ENCODE measurements around the gene MAP3K20.
"Not testable (repeated sequence)": the region's sequence is repeated elsewhere in the genome, so short reads cannot be mapped to it uniquely, and the experiment has no call there.

The MAP3K20 gene

DNA sequence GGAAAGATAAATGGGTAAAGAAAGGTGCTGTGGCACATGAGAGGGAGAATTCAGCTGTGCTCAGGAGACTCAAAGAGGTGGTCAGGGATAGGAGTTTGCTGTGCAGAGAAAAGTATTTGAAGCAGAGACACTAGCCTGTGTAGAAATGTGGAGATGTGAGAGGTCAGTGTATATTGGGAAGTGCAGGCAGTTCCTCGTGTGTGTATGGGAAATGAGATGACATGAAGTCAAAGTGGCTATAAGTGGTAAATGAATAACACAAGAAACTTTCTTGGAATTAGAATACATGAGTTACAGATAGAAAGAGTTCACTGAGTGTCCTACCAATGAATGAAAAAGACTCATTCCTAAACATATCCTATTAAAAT, 11.6 kb downstream of the MAP3K20 start:
- no peak overlapping the region for H3K4me3 ChIP-seq (ENCODE audit: low read depth, low read length)
- TF ChIP-seq, protein P1, sequence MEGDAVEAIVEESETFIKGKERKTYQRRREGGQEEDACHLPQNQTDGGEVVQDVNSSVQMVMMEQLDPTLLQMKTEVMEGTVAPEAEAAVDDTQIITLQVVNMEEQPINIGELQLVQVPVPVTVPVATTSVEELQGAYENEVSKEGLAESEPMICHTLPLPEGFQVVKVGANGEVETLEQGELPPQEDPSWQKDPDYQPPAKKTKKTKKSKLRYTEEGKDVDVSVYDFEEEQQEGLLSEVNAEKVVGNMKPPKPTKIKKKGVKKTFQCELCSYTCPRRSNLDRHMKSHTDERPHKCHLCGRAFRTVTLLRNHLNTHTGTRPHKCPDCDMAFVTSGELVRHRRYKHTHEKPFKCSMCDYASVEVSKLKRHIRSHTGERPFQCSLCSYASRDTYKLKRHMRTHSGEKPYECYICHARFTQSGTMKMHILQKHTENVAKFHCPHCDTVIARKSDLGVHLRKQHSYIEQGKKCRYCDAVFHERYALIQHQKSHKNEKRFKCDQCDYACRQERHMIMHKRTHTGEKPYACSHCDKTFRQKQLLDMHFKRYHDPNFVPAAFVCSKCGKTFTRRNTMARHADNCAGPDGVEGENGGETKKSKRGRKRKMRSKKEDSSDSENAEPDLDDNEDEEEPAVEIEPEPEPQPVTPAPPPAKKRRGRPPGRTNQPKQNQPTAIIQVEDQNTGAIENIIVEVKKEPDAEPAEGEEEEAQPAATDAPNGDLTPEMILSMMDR (IDR thresholded peaks at IDR 0.05; ENCODE audit: low read depth, low read length, missing control alignments) = no peak
- DNase-seq (ENCODE audit: low read depth) = no peak

DNA sequence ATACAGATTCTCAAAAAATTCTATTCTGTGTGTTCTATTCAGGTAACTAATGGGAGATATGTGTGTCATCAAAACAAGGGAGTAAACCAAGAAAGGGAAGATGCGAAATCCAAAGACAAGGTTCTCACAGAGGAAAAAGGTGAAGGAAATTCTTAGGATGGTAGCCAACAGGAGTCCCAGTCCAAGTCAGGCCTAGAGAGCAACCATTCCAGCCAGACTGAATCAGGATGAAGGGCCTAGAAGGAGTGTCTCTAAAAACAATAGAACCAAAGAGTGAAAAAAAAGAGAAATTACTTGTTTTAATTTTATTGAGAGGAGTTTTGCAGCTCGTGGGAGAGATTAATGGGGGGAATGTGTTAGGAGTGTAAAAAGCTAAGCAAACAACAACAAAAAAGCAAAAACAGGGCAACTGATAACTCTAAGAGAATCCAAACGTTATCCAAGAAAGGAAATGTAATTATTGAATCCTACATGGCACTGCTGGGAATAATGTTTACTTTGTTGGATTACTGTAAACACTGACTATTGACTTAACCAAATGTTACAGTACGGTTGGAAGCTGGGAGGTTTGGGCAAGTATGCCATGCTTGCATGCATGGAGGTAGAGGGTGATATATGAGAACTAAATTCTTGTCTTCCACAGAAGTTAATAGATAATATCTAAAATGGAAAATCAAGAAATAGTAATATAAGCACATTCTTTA, 12.3 kb downstream of the MAP3K20 start:
- no peak for DNase-seq (ENCODE audit: low read depth)
- H3K4me3 ChIP-seq (ENCODE audit: low read depth, low read length) = no peak overlapping the region
- TF ChIP-seq, protein P1 (IDR thresholded peaks at IDR 0.05; ENCODE audit: low read depth, low read length, missing control alignments) = no peak

DNA sequence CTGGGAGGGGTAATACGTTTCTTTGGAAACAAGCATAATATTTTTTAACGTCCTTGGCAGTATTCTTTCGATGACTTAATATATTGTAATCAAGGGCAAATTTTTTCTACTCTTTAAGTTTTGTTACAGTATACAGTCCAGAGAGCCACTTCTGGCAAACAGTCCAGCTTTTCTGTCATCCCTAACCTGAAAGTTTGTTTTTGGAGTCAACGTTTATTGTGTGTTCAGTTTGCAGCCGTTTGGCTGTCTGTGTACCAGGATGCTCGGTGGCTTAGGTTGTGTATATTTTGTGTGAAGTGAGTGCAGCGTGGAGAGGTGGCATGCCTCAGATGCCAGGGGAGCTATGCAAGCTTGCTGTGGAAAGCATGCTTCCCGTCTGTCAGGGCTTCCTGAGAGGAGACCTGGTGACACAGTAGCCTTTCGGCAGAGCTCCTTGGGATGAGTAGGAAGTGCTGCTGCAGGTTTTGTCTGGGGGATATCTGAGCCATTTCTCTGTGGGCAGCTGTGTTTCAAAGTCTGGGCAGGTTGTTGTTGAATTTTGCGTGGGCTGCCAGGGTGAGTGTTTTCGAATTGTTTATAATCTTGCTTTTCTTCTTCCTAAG, 14.7 kb downstream of the MAP3K20 start:
- H3K4me3 ChIP-seq (ENCODE audit: low read depth, low read length) = no peak overlapping the region
- TF ChIP-seq, protein P1 (IDR thresholded peaks at IDR 0.05; ENCODE audit: low read depth, low read length, missing control alignments) = no peak
- no peak for DNase-seq (ENCODE audit: low read depth)

DNA sequence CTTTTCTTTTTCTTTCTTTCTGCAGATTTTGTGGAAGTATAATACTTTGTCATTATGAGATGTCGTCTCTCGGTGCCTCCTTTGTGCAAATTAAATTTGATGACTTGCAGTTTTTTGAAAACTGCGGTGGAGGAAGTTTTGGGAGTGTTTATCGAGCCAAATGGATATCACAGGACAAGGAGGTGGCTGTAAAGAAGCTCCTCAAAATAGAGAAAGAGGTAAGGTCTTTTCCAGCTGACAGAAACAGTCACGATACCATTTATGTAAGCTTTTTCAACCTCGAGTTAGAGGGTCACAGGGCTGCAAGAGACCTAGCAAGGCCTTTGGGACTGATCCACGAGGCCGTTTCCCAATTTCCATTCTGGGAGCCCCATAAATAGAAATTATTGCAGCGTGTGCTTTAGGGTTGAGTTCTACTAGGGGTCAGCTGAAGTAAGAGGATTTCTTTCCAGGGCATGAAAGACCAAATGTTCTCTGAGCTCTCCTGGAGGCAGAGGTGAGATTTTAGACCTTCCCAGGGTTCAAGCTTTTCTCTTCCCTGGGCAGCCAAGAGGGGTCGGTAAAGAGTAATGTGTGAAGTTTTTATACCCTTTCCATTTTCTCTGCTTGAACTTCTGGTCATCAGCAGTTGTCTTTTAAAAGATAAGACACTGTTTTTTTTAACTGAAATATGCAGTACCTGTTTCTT, 15.5 kb downstream of the MAP3K20 start:
- TF ChIP-seq, protein P1 (IDR thresholded peaks at IDR 0.05; ENCODE audit: low read depth, low read length, missing control alignments) = peak; percentile 35
- no peak overlapping the region for H3K4me3 ChIP-seq (ENCODE audit: low read depth, low read length)
- DNase-seq (ENCODE audit: low read depth) = no peak

DNA sequence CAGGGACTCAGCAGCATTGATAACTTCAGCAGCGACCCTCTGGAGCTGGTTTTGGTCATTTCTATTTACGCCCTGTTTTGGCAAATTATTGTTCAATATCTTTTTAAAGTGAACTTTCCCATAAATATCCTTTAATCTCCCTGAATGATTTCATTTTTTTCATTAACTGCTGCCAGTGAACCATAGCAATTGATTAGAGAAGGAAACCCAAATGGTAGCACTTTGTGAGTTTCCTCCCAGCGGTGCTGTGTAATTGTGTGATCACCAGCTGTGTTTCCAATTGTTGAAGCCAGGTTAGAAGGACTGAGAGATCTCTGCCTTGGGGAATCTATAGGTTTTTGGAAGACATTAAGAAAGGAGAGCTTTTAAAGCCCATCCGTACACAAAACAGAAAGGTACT, 16.3 kb downstream of the MAP3K20 start:
- DNase-seq (ENCODE audit: low read depth) = no peak
- TF ChIP-seq, protein P1 (IDR thresholded peaks at IDR 0.05; ENCODE audit: low read depth, low read length, missing control alignments) = no peak
- no peak overlapping the region for H3K4me3 ChIP-seq (ENCODE audit: low read depth, low read length)

DNA sequence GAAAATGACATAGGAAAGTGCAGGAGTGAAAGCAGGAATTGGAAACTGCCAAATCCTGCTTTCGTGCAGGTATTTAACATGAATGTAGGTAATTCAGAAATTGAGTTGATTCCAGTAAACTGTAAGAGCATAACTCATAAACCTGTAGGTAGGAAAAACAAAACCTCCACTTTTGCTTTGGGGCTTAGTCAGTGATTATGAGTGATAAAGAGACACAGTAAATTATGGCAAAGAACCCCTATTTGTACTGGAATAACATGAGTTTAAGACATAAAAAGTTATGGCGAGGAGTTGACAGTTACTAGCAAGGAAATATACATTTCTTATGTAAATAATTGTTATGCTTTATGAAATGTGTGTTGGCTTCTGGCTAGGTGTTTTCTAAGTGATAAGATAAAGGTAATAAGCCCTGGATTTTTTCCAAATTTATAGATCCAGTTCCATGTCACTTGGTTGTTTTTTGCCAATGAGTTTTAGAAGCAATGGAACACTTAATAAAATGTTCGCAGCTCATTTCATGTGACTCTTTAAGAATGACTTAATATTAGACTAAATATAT, 17.3 kb downstream of the MAP3K20 start:
- DNase-seq (ENCODE audit: low read depth) = no peak
- TF ChIP-seq, protein P1 (IDR thresholded peaks at IDR 0.05; ENCODE audit: low read depth, low read length, missing control alignments) = no peak
- H3K4me3 ChIP-seq (ENCODE audit: low read depth, low read length) = no peak overlapping the region

DNA sequence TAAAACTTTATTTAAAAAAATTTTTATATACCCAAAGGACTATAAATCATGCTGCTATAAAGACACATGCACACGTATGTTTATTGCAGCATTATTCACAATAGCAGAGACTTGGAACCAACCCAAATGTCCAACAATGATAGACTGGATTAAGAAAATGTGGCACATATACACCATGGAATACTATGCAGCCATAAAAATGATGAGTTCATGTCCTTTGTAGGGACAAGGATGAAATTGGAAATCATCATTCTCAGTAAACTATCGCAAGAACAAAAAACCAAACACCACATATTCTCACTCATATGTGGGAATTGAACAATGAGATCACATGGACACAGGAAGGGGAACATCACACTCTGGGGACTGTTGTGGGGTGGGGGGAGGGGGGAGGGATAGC, 18.0 kb downstream of the MAP3K20 start:
- not testable (repeated sequence) for DNase-seq (ENCODE audit: low read depth); H3K4me3 ChIP-seq (ENCODE audit: low read depth, low read length)

All from GM12864 (cell line).